Ishikawa (cell line): ENCODE results near the gene ERG.

Source experiments
- CEBPB ChIP-seq: IDR thresholded peaks from 2 replicates; pipeline ENCODE4 v1.6.1; 2012
- EGR1 ChIP-seq: IDR thresholded peaks from 2 replicates; pipeline ENCODE4 v1.6.1; 2012
- FOXM1 ChIP-seq: IDR thresholded peaks from 2 replicates; pipeline ENCODE4 v1.6.1; 2012; ENCODE audit warnings: low read depth, borderline replicate concordance
- NFIC ChIP-seq: IDR thresholded peaks from 2 replicates; pipeline ENCODE4 v1.6.1; 2012
- RAD21 ChIP-seq: IDR thresholded peaks from 2 replicates; pipeline ENCODE4 v1.6.1; 2012; ENCODE audit warnings: low read depth
- TAF1 ChIP-seq: IDR thresholded peaks from 2 replicates; pipeline ENCODE4 v1.6.1; 2012; ENCODE audit warnings: low read depth, mild to moderate bottlenecking
- TEAD4 ChIP-seq: IDR thresholded peaks from 2 replicates; pipeline ENCODE4 v1.6.1; 2012
- ZBTB7A ChIP-seq: IDR thresholded peaks from 2 replicates; pipeline ENCODE4 v1.6.1; 2012; ENCODE audit warnings: low read depth
- TF ChIP-seq, protein P1 (sequence below): IDR thresholded peaks from 2 replicates; pipeline ENCODE4 v1.6.1; 2012
- TF ChIP-seq, protein P2 (sequence below): IDR thresholded peaks from 2 replicates; pipeline ENCODE4 v1.6.1; 2012

DNA sequence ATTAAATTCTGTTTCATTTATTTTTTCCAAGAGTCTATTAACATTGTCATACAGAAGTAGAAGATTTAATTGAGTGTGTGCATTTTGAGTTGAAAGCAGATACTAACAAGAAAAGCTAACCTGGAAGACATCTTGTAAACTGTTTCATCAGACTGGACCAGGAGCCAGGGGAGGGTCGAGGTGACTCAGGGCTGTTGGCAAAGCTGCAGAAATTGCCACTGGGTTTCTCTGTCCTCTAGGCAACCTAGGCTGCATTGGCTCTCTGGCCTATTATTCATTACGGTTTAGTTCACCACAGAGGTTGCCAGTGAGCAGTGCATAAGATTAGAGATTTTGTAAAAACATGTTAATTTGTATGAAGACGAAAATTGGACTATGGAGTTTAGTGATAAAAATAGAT is 27.5 kb downstream of the ERG start:
- TF ChIP-seq, protein P1, sequence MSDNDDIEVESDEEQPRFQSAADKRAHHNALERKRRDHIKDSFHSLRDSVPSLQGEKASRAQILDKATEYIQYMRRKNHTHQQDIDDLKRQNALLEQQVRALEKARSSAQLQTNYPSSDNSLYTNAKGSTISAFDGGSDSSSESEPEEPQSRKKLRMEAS: no peak
- no peak for TF ChIP-seq TEAD4
- no peak for TF ChIP-seq NFIC
- TF ChIP-seq RAD21: no peak
- no peak for TF ChIP-seq EGR1
- no peak for TF ChIP-seq FOXM1
- TF ChIP-seq ZBTB7A: no peak
- TF ChIP-seq CEBPB: no peak
- no peak for TF ChIP-seq TAF1
- TF ChIP-seq, protein P2, sequence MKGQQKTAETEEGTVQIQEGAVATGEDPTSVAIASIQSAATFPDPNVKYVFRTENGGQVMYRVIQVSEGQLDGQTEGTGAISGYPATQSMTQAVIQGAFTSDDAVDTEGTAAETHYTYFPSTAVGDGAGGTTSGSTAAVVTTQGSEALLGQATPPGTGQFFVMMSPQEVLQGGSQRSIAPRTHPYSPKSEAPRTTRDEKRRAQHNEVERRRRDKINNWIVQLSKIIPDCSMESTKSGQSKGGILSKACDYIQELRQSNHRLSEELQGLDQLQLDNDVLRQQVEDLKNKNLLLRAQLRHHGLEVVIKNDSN: no peak
